Adrenal gland (tissue), 12 donors: ENCODE data around the gene HAUS3. TPM values are rescaled to one million over a fixed set of nuclear protein-coding genes. Genes with fewer than 3 reads are reported as not detected.
A peak's percentile ranks its signal among the peaks of the same experiment; 100 is the strongest.

Experiments used
- DNase-seq, 7 donors: peaks; one replicate each; pipeline ENCODE4 v3.0.0-alpha.2; 2019 to 2020
- H3K27ac ChIP-seq, 5 donors: fragments of 200-600 bp; sonication (generic) in 4 of 5; 1 replicate in 3 of 5; 2 replicates in 2 of 5; pipeline versions ENCODE4 v1.5.1 to v1.8.0; 2016 to 2020; ENCODE audit warnings: mild to moderate bottlenecking in 1 of 5
- H3K27me3 ChIP-seq: fragments of 200-600 bp; 2 replicates; pipeline ENCODE4 v1.8.0; 2021
- H3K36me3 ChIP-seq, 2 donors: fragments of 200-600 bp; replicated peaks in 1 of 2; 1 replicate in 1 of 2; 2 replicates in 1 of 2; pipeline versions ENCODE4 v1.5.1 to v1.8.0; 2018 to 2022
- H3K4me1 ChIP-seq, 2 donors: fragments of 200-600 bp; replicated peaks in 1 of 2; 1 replicate in 1 of 2; 2 replicates in 1 of 2; pipeline versions ENCODE4 v1.5.1 to v1.8.0; 2018 to 2021
- H3K4me3 ChIP-seq, 4 donors: fragments of 200-600 bp; sonication (generic) in 3 of 4; one replicate each; pipeline ENCODE4 v1.5.1; 2016 to 2018
- H3K9me3 ChIP-seq, 3 donors: fragments of 200-600 bp; sonication (generic) in 1 of 3; replicated peaks in 1 of 3; 1 replicate in 2 of 3; 2 replicates in 1 of 3; pipeline versions ENCODE4 v1.5.1 to v1.8.0; 2016 to 2021
- POLR2A ChIP-seq, 2 donors: fragments of 450-650 bp; IDR thresholded peaks; one replicate each; pipeline ENCODE4 v1.6.1; 2017; ENCODE audit warnings: antibody characterized with exemption in 2 of 2, mild to moderate bottlenecking in 2 of 2, moderate library complexity in 1 of 2
- WGBS, 4 donors: extraction: QIAGEN DNeasy Blood & Tissue Kit in 2 of 4; methylation state at CpG; one replicate each; pipeline versions ENCODE4 v1.1.5 to v1.1.7; 2013 to 2017; 5-methylcytosine and 5-hydroxymethylcytosine counted together
- intact Hi-C, 2 donors: fragments of 100-400 bp; cut with DNase I; formaldehyde crosslinking; loops; one replicate each; pipeline versions ENCODE4 v1.14.1 to v1.15.0; 2022 to 2023
- polyA plus RNA-seq, 3 donors: library from polyadenylated mRNA; stranded (reverse); fragments of 200-250 nt in 2 of 3; fragments of 350-450 nt in 1 of 3; fragmentation: Illumina TruSeq in 1 of 3; extraction: RNeasy Lipid Tissue Mini Kit (QIAGEN cat#74804) in 1 of 3; gene quantifications; one replicate each; pipeline ENCODE4 v1.2.3, GENCODE V29; 2013 to 2014
- total RNA-seq, 9 donors: library from RNA; depleted of rRNA in 4 of 9; stranded (reverse); fragments of >200 nt in 4 of 9; fragments of 120-200 nt in 1 of 9; fragmentation: NEBNext Ultra II Directional in 1 of 9; extraction: Animal tissue kit (Norgen Biotek cat#: 25700) in 1 of 9; gene quantifications; one replicate each; pipeline versions ENCODE4 v1.1.0 to v1.2.4, GENCODE V29; 2013 to 2023
- TF ChIP-seq, protein P1 (sequence below), 6 experiments: fragments of 450-650 bp in 4 of 6; fragments of 200-600 bp in 2 of 6; sonication (generic) in 1 of 6; IDR thresholded peaks; 1 replicate in 5 of 6; 2 replicates in 1 of 6; pipeline versions ENCODE4 v1.5.1 to v1.8.0; 2016 to 2021; ENCODE audit warnings: antibody characterized with exemption in 6 of 6, mild to moderate bottlenecking in 2 of 6, moderate library complexity in 1 of 6
- donor health status: healthy with polysubstance abuse.
- donor health status: Bipolar disorder and iron deficiency.
- donor health status: DM: yes; HTN: yes; CAD: no.
- donor health status: DM: no; HTN: no; CAD: no.
- donor health status: DM: no; HTN: no; CAD: no.
- donor health status: DM: yes; HTN: yes; CAD: no.

HAUS3 gene
- total and polyA plus RNA-seq, 12 donors: 8.3 to 19.1 (median 13.1) TPM

GRCh38 chr4:2264481-2265041 lies 22.6 kb upstream of the HAUS3 start:
- WGBS, 4 donors: 81 to 88% (median 84%) methylated on average over 3 to 6 of the region's 6 CpGs
- TF ChIP-seq POLR2A (IDR thresholded peaks at IDR 0.05): no peak
- TF ChIP-seq, protein P1, sequence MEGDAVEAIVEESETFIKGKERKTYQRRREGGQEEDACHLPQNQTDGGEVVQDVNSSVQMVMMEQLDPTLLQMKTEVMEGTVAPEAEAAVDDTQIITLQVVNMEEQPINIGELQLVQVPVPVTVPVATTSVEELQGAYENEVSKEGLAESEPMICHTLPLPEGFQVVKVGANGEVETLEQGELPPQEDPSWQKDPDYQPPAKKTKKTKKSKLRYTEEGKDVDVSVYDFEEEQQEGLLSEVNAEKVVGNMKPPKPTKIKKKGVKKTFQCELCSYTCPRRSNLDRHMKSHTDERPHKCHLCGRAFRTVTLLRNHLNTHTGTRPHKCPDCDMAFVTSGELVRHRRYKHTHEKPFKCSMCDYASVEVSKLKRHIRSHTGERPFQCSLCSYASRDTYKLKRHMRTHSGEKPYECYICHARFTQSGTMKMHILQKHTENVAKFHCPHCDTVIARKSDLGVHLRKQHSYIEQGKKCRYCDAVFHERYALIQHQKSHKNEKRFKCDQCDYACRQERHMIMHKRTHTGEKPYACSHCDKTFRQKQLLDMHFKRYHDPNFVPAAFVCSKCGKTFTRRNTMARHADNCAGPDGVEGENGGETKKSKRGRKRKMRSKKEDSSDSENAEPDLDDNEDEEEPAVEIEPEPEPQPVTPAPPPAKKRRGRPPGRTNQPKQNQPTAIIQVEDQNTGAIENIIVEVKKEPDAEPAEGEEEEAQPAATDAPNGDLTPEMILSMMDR (IDR thresholded peaks at IDR 0.05): no peak
- Histone ChIP-seq H3K4me3 (no peak overlapping the region), H3K4me1 (peaks cover 33 to 44% of the 10 kb centered on the region in 2 donors), H3K9me3 (no peaks in the 10 kb centered on the region), H3K36me3 (no peaks in the 10 kb centered on the region), H3K27me3 (no peaks in the 10 kb centered on the region), H3K27ac (no peak overlapping the region)
- peak in 2 of 7 donors; percentile 19 for DNase-seq
- intact Hi-C loops: loop anchor here in 1 of 2 donors (5.0 kb wide), 1 partner anchor 143 kb away; no protein-coding TSS in a partner anchor

DNA sequence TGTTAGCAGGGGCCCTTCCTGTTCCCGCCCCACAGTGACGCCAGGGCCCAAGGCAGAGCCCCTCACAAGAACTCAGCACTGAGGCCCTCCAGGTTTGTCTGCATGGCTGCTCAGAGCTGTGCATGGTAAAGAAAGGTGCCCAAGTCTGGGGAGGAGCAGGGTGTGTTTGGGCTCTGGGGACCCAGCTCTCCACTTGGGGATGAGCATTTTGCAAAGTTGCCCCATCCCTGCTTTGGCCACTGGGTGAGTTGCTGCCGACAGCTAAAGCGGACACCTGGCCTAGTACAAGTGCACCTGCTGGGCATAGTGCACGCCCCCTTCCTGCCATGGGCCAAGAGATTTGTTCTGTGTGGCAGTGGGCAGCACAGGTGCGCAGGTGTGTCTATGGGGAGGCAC lies 22.0 kb upstream of the HAUS3 start:
- intact Hi-C loops: no loop called here
- peaks cover 39 to 51% of the 10 kb centered on the region in 2 donors for H3K4me1 ChIP-seq
- peak in 2 of 7 donors; percentile 10 to 18 for DNase-seq
- no peak overlapping the region for H3K4me3 ChIP-seq
- no peaks in the 10 kb centered on the region for H3K27me3 ChIP-seq
- H3K36me3 ChIP-seq: no peaks in the 10 kb centered on the region
- WGBS, 4 donors: 87 to 96% (median 90%) methylated on average over 4 to 6 of the region's 6 CpGs; no CpG with 5 or more reads in 1 of the 4 donors
- no peaks in the 10 kb centered on the region for H3K9me3 ChIP-seq
- TF ChIP-seq POLR2A (IDR thresholded peaks at IDR 0.05): no peak
- TF ChIP-seq, protein P1 (IDR thresholded peaks at IDR 0.05): no peak
- H3K27ac ChIP-seq: no peak overlapping the region

DNA sequence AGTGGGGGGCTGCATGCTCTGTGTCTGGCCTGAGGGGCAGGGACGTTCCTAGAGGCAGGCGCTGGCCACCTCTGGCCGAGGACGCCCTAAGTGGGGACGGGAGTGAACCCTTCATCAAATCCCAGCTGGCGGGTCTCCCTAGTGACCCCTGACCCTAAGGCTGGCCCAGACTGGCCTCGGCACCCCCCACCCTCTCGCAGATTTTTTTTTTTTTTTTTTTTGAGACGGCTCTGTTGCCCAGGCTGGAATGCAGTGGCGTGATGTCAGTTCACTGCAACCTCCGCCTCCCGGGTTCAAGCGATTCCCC lies 21.0 kb upstream of the HAUS3 start:
- H3K4me1 ChIP-seq: peaks cover 50 to 61% of the 10 kb centered on the region in 2 donors
- TF ChIP-seq, protein P1 (IDR thresholded peaks at IDR 0.05): no peak
- no peak for TF ChIP-seq POLR2A (IDR thresholded peaks at IDR 0.05)
- intact Hi-C loops: no loop called here
- H3K27ac ChIP-seq: peak overlapping the region; percentile 43 to 98 (median 96)
- H3K36me3 ChIP-seq: peaks cover 0 to 9% of the 10 kb centered on the region in 2 donors
- H3K27me3 ChIP-seq: no peaks in the 10 kb centered on the region
- H3K9me3 ChIP-seq: no peaks in the 10 kb centered on the region
- no peak for DNase-seq
- WGBS, 4 donors: 33 to 40% (median 36%) methylated on average over 13 of the region's 13 CpGs
- H3K4me3 ChIP-seq: peak overlapping the region; percentile 35 to 60 (median 44)

- intact Hi-C loops: no loop called here
- Histone ChIP-seq H3K36me3 (peaks cover 0 to 9% of the 10 kb centered on the region in 2 donors), H3K9me3 (no peaks in the 10 kb centered on the region), H3K27me3 (no peaks in the 10 kb centered on the region), H3K4me1 (peaks cover 54 to 67% of the 10 kb centered on the region in 2 donors), H3K27ac (peak overlapping the region; percentile 43 to 98 (median 97)), H3K4me3 (peak overlapping the region; percentile 35 to 99 (median 48))
- WGBS, 4 donors: 0 to 1% (median 0%) methylated on average over 7 to 98 of the region's 98 CpGs
- TF ChIP-seq, protein P1 (IDR thresholded peaks at IDR 0.05): no peak
- TF ChIP-seq POLR2A (IDR thresholded peaks at IDR 0.05): peak; percentile 97 to 99
- DNase-seq: peak; percentile 99 to 100 (median 100)
These were observed 20.4 kb upstream of the HAUS3 start for GRCh38 chr4:2262145-2262943.
